HCT116 (cell line): ENCODE data around the gene RMDN2. TPM values are rescaled to one million over a fixed set of nuclear protein-coding genes. Genes with fewer than 3 reads are reported as not detected.

Experiments used
- ATAC-seq: fragments of 200-7000 bp; cut with Tn5 transposase; 2 replicates; pipeline ENCODE4 v1.9.1; 2020; ENCODE audit warnings: mild to moderate bottlenecking, moderate library complexity
- BruUV-seq: library from RNA; stranded (reverse); fragments of 400-500 nt; replicated peaks from 2 replicates; lab custom pipeline; 2021; lab: Mats Ljungman, UMichigan
- CTCF ChIA-PET: fragments of 300-600 bp; sonication (Branson Sonifier 250); formaldehyde crosslinking; loops from one replicate; lab custom pipeline; 2021; ENCODE audit warnings: antibody characterized with exemption; lab: Charles Lee
- POLR2A ChIA-PET: fragments of 300-600, 350-600 bp; sonication (Branson Sonifier 250); formaldehyde crosslinking; loops from one replicate; lab custom pipeline; 2021; ENCODE audit warnings: antibody characterized with exemption; lab: Charles Lee
- RAD21 ChIA-PET, 2 experiments: fragments of 300-600 bp; sonication (Branson Sonifier 250); formaldehyde crosslinking; loops; one replicate each; lab custom pipeline; 2023; ENCODE audit warnings: low total read pairs in 2 of 2; ENCODE audit not compliant: uncharacterized antibody in 2 of 2, unreplicated experiment in 2 of 2, low non-redundant PET in 1 of 2; lab: Charles Lee
- DNase-seq: peaks from one replicate; pipeline ENCODE4 v3.0.0-alpha.2; 2010; ENCODE audit warnings: low read depth, low spot score
- H2AFZ ChIP-seq: fragments of 200-600 bp; shearing (Covaris generic), sonication (generic); 2 replicates; pipeline ENCODE4 v1.6.1; 2017; ENCODE audit warnings: low read depth, mixed run types, mixed read lengths, antibody characterized with exemption, low read length; ENCODE audit not compliant: poor library complexity, severe bottlenecking
- H3K27ac ChIP-seq: 2 replicates; pipeline ENCODE4 v1.5.1; 2012; ENCODE audit warnings: low read depth, low read length
- H3K27me3 ChIP-seq: fragments of 200-600 bp; sonication (generic); 2 replicates; pipeline ENCODE4 v1.6.1; 2016; ENCODE audit warnings: mixed run types, low read length, mixed read lengths; ENCODE audit not compliant: insufficient read depth
- H3K36me3 ChIP-seq, 2 experiments: fragments of 200-500 bp in 1 of 2; fragments of 200-600 bp in 1 of 2; sonication (Bioruptor generic) in 1 of 2; sonication (generic) in 1 of 2; 2 replicates each; pipeline versions ENCODE4 v1.5.1 to v1.6.1; 2014 to 2016; ENCODE audit warnings: low read length in 2 of 2, inconsistent platforms in 1 of 2, mixed read lengths in 1 of 2, mixed run types in 1 of 2; ENCODE audit not compliant: insufficient read depth in 2 of 2, control insufficient read depth in 1 of 2
- H3K4me1 ChIP-seq, 2 experiments: fragments of 200-600 bp in 1 of 2; sonication (generic) in 1 of 2; 2 replicates each; pipeline versions ENCODE4 v1.5.1 to v1.6.1; 2012 to 2017; ENCODE audit warnings: low read length in 2 of 2, inconsistent platforms in 1 of 2, mild to moderate bottlenecking in 1 of 2, mixed read lengths in 1 of 2, mixed run types in 1 of 2, moderate library complexity in 1 of 2; ENCODE audit not compliant: insufficient read depth in 2 of 2, control insufficient read depth in 1 of 2
- H3K4me2 ChIP-seq: fragments of 200-600 bp; sonication (generic); 2 replicates; pipeline ENCODE4 v1.6.1; 2017; ENCODE audit warnings: mixed run types, low read length, mixed read lengths
- H3K4me3 ChIP-seq, 2 experiments: fragments of 200-600 bp in 1 of 2; sonication (generic) in 1 of 2; replicated peaks in 1 of 2; 2 replicates each; pipeline ENCODE4 v1.5.1; 2011 to 2016; ENCODE audit warnings: low read length in 2 of 2, control low read depth in 1 of 2, low read depth in 1 of 2, mild to moderate bottlenecking in 1 of 2, mixed read lengths in 1 of 2, mixed run types in 1 of 2
- H3K79me2 ChIP-seq: fragments of 200-600 bp; sonication (generic); 2 replicates; pipeline ENCODE4 v1.6.1; 2017; ENCODE audit warnings: mild to moderate bottlenecking, mixed run types, low read length, moderate library complexity, mixed read lengths; ENCODE audit not compliant: insufficient read depth
- H3K9ac ChIP-seq: fragments of 200-600 bp; sonication (generic); 2 replicates; pipeline ENCODE4 v1.6.1; 2016; ENCODE audit warnings: low read length, mixed read lengths
- H3K9me2 ChIP-seq: fragments of 200-600 bp; sonication (generic), shearing (Covaris generic); 2 replicates; pipeline ENCODE4 v1.6.1; 2017; ENCODE audit warnings: mixed run types, mild to moderate bottlenecking, moderate library complexity; ENCODE audit not compliant: insufficient read depth
- H3K9me3 ChIP-seq, 2 experiments: fragments of 200-500 bp in 1 of 2; fragments of 200-600 bp in 1 of 2; sonication (Bioruptor generic) in 1 of 2; sonication (generic) in 1 of 2; 2 replicates each; pipeline ENCODE4 v1.6.1; 2014 to 2017; ENCODE audit warnings: low read length in 2 of 2, mixed read lengths in 2 of 2, inconsistent platforms in 1 of 2, low read depth in 1 of 2, mild to moderate bottlenecking in 1 of 2, mixed run types in 1 of 2, moderate library complexity in 1 of 2; ENCODE audit not compliant: control insufficient read depth in 1 of 2, insufficient read depth in 1 of 2
- H4K20me1 ChIP-seq: fragments of 200-600 bp; sonication (generic), shearing (Covaris generic); 2 replicates; pipeline ENCODE4 v1.6.1; 2017; ENCODE audit warnings: mixed run types, mild to moderate bottlenecking, moderate library complexity; ENCODE audit not compliant: insufficient read depth
- CEBPB ChIP-seq: IDR thresholded peaks from 2 replicates; pipeline ENCODE4 v1.6.1; 2012; ENCODE audit warnings: low read depth
- CTCF ChIP-seq, 3 experiments: fragments of 200-600 bp in 1 of 3; sonication (generic) in 1 of 3; IDR thresholded peaks in 2 of 3; conservative IDR thresholded peaks in 1 of 3; 2 replicates each; pipeline ENCODE4 v1.5.1; 2012 to 2017; ENCODE audit warnings: low read depth in 2 of 3, low read length in 2 of 3, antibody characterized with exemption in 1 of 3, borderline replicate concordance in 1 of 3, control low read depth in 1 of 3, mild to moderate bottlenecking in 1 of 3, mixed read lengths in 1 of 3, mixed run types in 1 of 3, moderate library complexity in 1 of 3; ENCODE audit not compliant: insufficient read depth in 1 of 3
- EGR1 ChIP-seq: IDR thresholded peaks from 2 replicates; pipeline ENCODE4 v1.6.1; 2012; ENCODE audit warnings: low read depth
- ELF1 ChIP-seq: IDR thresholded peaks from 2 replicates; pipeline ENCODE4 v1.6.1; 2012; ENCODE audit warnings: low read depth, borderline replicate concordance
- EZH2 ChIP-seq: fragments of 200-600 bp; sonication (generic); IDR thresholded peaks from 2 replicates; pipeline ENCODE4 v1.6.1; 2017; ENCODE audit warnings: antibody characterized with exemption, mixed run types
- JUND ChIP-seq: IDR thresholded peaks from 2 replicates; pipeline ENCODE4 v1.6.1; 2012
- POLR2A ChIP-seq: IDR thresholded peaks from 2 replicates; pipeline ENCODE4 v1.7.0; 2011; ENCODE audit warnings: borderline replicate concordance; ENCODE audit not compliant: insufficient read depth, insufficient read length; ENCODE audit errors: extremely low read depth
- RAD21 ChIP-seq: IDR thresholded peaks from 2 replicates; pipeline ENCODE4 v1.6.1; 2012; ENCODE audit warnings: low read depth, mild to moderate bottlenecking
- SIN3A ChIP-seq: IDR thresholded peaks from 2 replicates; pipeline ENCODE4 v1.6.1; 2012; ENCODE audit warnings: low read depth
- SP1 ChIP-seq: IDR thresholded peaks from 2 replicates; pipeline ENCODE4 v1.6.1; 2012; ENCODE audit warnings: low read depth
- SRF ChIP-seq: IDR thresholded peaks from 2 replicates; pipeline ENCODE4 v1.6.1; 2012; ENCODE audit warnings: low read depth
- TCF7L2 ChIP-seq: IDR thresholded peaks from 2 replicates; pipeline ENCODE4 v1.7.0; 2011; ENCODE audit warnings: borderline replicate concordance, inconsistent platforms; ENCODE audit not compliant: insufficient read depth, insufficient read length; ENCODE audit errors: extremely low read depth
- YY1 ChIP-seq: IDR thresholded peaks from 2 replicates; pipeline ENCODE4 v1.6.1; 2011; ENCODE audit warnings: low read length, low read depth, moderate library complexity, mild to moderate bottlenecking; ENCODE audit not compliant: insufficient replicate concordance; ENCODE audit errors: extremely low read depth
- ZFX ChIP-seq: fragments of 450-650 bp; IDR thresholded peaks from 2 replicates; pipeline ENCODE4 v1.6.1; 2017
- ZNF274 ChIP-seq: fragments of 200-500 bp; sonication (Bioruptor generic); IDR thresholded peaks from 2 replicates; pipeline ENCODE4 v1.6.1; 2014; ENCODE audit warnings: mild to moderate bottlenecking, low read depth, low read length, inconsistent platforms
- intact Hi-C: fragments of 100-400 bp; cut with micrococcal nuclease; formaldehyde crosslinking; loops from 2 replicates; pipeline ENCODE4 v1.10.0; 2022
- total RNA-seq: library from RNA; stranded (reverse); gene quantifications from one replicate; pipeline ENCODE4 v1.2.1, GENCODE V29; 2021; ENCODE audit not compliant: unreplicated experiment
- TF ChIP-seq, protein P1 (sequence below): IDR thresholded peaks from 2 replicates; pipeline ENCODE4 v1.6.1; 2012
- TF ChIP-seq, protein P2 (sequence below): IDR thresholded peaks from 2 replicates; pipeline ENCODE4 v1.6.1; 2012
- TF ChIP-seq, protein P3 (sequence below): IDR thresholded peaks from 2 replicates; pipeline ENCODE4 v1.6.1; 2012; ENCODE audit warnings: low read depth

RMDN2 gene
- total RNA-seq, 1 experiment from 2014 or later: 4.5 TPM

DNA sequence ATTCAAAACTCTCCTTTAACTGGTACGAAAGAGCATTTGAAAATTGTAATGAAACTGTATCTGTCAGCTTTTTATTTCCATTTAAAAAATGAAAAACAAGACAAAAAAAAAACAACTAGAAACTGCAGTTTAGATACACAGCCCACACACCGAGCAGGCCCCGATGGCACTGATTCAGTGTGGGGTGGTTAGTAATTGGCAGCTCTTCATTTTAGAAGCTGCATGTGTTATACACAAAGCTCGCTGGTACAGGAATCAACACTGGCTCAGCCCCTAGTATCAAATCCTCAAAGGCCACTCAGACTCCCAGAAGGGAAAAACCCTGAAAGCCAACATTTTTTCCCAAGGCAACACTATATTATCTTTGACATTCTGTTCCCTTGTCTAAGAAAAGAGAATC, 30.5 kb upstream of the RMDN2 start:
- BruUV-seq: no TSS peak
- Histone ChIP-seq H3K9me2 (no peaks in the 10 kb centered on the region), H3K79me2 (no peaks in the 10 kb centered on the region), H3K4me3 (no peak overlapping the region), H3K9me3 (no peaks in the 10 kb centered on the region), H3K4me1 (no peaks in the 10 kb centered on the region), H2AFZ (no peak overlapping the region), H3K27ac (no peak overlapping the region), H3K9ac (no peak overlapping the region), H4K20me1 (no peaks in the 10 kb centered on the region), H3K27me3 (no peaks in the 10 kb centered on the region), H3K4me2 (no peak overlapping the region), H3K36me3 (no peaks in the 10 kb centered on the region)
- intact Hi-C loops: loop anchor here (5.0 to 10.0 kb wide), 2 partner anchors 610 to 1112 kb away; no protein-coding TSS in a partner anchor
- TF ChIP-seq YY1 (no peak), TCF7L2 (no peak), RAD21 (no peak), SP1 (no peak), EGR1 (no peak), EZH2 (no peak), POLR2A (no peak), SIN3A (no peak), ZFX (no peak), CTCF (IDR thresholded peaks at IDR 0.05 in 2 of 3, conservative IDR thresholded peaks at IDR 0.05 in 1 of 3; ENCODE audit: borderline replicate concordance in 1 of 3, insufficient read depth in 1 of 3, low read depth in 2 of 3, low read length in 2 of 3) (no peak), ELF1 (no peak), CEBPB (no peak), SRF (no peak), ZNF274 (no peak), JUND (no peak)
- TF ChIP-seq, protein P1, sequence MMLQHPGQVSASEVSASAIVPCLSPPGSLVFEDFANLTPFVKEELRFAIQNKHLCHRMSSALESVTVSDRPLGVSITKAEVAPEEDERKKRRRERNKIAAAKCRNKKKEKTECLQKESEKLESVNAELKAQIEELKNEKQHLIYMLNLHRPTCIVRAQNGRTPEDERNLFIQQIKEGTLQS: no peak
- TF ChIP-seq, protein P2, sequence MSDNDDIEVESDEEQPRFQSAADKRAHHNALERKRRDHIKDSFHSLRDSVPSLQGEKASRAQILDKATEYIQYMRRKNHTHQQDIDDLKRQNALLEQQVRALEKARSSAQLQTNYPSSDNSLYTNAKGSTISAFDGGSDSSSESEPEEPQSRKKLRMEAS: no peak
- TF ChIP-seq, protein P3, sequence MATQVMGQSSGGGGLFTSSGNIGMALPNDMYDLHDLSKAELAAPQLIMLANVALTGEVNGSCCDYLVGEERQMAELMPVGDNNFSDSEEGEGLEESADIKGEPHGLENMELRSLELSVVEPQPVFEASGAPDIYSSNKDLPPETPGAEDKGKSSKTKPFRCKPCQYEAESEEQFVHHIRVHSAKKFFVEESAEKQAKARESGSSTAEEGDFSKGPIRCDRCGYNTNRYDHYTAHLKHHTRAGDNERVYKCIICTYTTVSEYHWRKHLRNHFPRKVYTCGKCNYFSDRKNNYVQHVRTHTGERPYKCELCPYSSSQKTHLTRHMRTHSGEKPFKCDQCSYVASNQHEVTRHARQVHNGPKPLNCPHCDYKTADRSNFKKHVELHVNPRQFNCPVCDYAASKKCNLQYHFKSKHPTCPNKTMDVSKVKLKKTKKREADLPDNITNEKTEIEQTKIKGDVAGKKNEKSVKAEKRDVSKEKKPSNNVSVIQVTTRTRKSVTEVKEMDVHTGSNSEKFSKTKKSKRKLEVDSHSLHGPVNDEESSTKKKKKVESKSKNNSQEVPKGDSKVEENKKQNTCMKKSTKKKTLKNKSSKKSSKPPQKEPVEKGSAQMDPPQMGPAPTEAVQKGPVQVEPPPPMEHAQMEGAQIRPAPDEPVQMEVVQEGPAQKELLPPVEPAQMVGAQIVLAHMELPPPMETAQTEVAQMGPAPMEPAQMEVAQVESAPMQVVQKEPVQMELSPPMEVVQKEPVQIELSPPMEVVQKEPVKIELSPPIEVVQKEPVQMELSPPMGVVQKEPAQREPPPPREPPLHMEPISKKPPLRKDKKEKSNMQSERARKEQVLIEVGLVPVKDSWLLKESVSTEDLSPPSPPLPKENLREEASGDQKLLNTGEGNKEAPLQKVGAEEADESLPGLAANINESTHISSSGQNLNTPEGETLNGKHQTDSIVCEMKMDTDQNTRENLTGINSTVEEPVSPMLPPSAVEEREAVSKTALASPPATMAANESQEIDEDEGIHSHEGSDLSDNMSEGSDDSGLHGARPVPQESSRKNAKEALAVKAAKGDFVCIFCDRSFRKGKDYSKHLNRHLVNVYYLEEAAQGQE: no peak
- ChIA-PET CTCF (interaction anchor here (1.6 kb wide), 1 partner anchor 380 kb away, joined by 6 read pairs; no protein-coding TSS in a partner anchor), POLR2A (no interaction called here), RAD21 (no interaction called here)
- DNase-seq: no peak
- no peak for ATAC-seq
